GM19099 (cell line): ENCODE results near the gene APH1B.

Source experiments
- POLR2A ChIP-seq: IDR thresholded peaks from 3 replicates; pipeline ENCODE4 v1.6.1; 2011; ENCODE audit warnings: low read depth; ENCODE audit not compliant: insufficient read length; ENCODE audit errors: extremely low read depth

The APH1B gene

GRCh38 chr15:63349156-63349555 lies 71.8 kb downstream of the APH1B start:
- TF ChIP-seq POLR2A = no peak

GRCh38 chr15:63349621-63350020 lies 72.2 kb downstream of the APH1B start:
- no peak for TF ChIP-seq POLR2A

GRCh38 chr15:63350178-63350621 lies 72.8 kb downstream of the APH1B start:
- TF ChIP-seq POLR2A = no peak

- TF ChIP-seq POLR2A = no peak
These were observed 73.8 kb downstream of the APH1B start for GRCh38 chr15:63351170-63351569.

GRCh38 chr15:63352808-63353207 lies 75.4 kb downstream of the APH1B start:
- TF ChIP-seq POLR2A = no peak

- no peak for TF ChIP-seq POLR2A
These were observed 75.9 kb downstream of the APH1B start for GRCh38 chr15:63353261-63353660.

- TF ChIP-seq POLR2A = no peak
These were observed 76.5 kb downstream of the APH1B start for GRCh38 chr15:63353887-63354286.

GRCh38 chr15:63354821-63355650 lies 77.6 kb downstream of the APH1B start:
- TF ChIP-seq POLR2A = no peak

- TF ChIP-seq POLR2A = no peak
These were observed 79.7 kb downstream of the APH1B start for GRCh38 chr15:63357061-63357460.

- TF ChIP-seq POLR2A = no peak
These were observed 80.3 kb downstream of the APH1B start for GRCh38 chr15:63357731-63358130.

GRCh38 chr15:63358241-63359029 lies 81.0 kb downstream of the APH1B start:
- no peak for TF ChIP-seq POLR2A
